HTR-8/SVneo (cell line): ENCODE data around the gene TMBIM1.
A peak's percentile ranks its signal among the peaks of the same experiment; 100 is the strongest.
"Not testable (repeated sequence)": the region's sequence is repeated elsewhere in the genome, so short reads cannot be mapped to it uniquely, and the experiment has no call there.

ENCODE experiments used
- DNase-seq: peaks from one replicate; pipeline ENCODE4 v3.0.0; 2011; ENCODE audit warnings: low spot score, mixed read lengths; ENCODE audit not compliant: insufficient read length
- FAIRE-seq: peaks from 2 replicates; lab custom pipeline; 2011; peaks lifted over from hg19 to GRCh38; lab: Jason Lieb, UNC

The TMBIM1 gene

DNA sequence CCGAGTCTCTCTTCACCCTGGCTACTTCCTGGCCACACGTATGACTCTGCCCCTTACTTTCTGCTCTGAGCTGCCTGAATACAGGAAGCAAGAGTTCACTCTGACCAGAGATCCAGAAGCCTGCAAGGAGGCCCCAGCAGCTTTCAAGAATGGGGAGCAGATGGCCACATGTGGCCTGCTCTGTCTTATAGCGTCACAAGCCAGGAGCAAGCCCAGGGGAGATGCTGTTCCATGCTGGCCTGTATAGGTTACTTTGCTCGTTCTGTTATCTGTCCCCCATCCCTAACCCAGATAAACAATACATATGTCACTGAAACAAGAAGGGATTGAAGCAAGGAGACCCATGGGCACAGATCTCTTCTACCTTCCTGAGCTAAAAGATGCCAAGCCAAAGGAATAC lies 17.7 kb downstream of the TMBIM1 start:
- FAIRE-seq (no peak), DNase-seq (no peak)

DNA sequence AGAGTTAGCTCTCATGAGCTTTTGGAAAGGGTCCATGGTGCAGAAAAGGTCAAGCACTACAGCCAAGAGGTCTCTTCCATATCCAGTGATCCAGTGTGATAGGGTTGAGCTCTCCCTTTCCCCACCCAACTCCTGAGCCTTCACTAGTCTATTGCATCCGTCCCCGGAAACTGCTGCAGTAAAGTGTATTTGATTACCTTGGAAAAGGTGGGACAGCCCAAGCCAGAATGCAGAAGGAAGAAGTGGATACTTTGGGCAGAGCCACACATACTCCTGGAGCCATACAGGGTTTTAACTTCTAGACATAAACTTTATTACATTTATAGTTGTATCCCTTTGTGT lies 18.4 kb downstream of the TMBIM1 start:
- DNase-seq (no peak), FAIRE-seq (no peak)

DNA sequence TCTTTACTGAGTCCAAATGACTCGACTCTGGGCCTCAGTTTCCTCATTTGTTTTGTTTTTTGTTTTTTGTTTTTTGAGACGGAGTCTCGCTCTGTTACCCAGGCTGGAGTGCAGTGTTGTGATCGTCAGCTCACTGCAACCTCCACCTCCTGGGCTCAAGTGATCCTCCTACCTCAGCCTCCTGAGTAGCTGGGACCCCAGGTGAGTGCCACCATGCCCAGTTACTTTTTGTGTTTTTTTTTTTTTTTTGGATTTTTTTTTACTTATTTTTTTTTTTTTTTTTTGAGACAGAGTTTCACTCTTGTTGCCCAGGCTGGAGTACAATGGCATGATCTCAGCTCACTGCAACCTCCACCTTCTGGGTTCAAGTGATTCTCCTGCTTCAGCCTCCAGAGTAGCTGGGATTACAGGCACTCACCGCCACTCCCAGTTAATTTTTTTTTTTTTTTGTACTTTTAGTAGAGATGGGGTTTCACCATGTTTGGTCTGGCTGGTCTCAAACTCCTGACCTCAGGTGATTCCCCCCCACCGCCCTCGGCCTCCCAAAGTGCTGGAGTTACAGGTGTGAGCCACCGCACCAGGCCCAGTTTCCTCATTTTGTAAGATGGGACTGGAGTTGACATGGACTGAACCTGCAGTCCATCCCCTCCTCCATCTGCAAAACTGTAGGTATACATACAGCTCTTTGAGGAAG lies 18.9 kb downstream of the TMBIM1 start:
- not testable (repeated sequence) for DNase-seq, FAIRE-seq

DNA sequence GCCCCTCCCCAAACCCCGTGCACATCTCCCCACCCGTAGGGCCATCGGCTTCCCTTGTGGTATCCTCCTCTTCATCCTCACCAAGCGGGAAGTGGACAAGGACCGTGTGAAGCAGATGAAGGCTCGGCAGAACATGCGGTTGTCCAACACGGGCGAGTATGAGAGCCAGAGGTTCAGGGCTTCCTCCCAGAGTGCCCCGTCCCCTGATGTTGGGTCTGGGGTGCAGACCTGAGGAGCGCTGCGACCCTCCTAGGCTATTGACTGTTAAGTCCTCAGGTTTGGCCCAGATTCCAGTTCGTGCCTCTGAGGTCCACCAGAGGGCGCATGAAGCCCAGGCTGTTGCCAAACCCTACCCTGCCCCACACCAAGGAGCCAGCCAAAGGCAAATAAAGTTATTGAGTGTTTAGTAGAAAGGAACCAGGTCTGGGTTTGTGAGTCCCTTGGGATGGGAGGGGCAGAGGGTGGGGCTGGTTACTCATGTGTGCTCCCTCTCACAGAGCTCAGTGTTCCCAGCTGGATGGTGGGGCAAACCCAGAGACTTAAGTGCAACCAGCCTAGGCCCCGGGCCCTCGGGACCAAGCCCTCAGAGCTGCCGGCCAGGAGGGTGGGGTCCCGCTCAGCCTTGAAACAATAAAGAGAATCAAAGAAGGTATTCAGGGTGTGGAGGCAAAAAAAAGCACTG lies 19.6 kb downstream of the TMBIM1 start:
- FAIRE-seq, result no peak
- peak; percentile 71 for DNase-seq

DNA sequence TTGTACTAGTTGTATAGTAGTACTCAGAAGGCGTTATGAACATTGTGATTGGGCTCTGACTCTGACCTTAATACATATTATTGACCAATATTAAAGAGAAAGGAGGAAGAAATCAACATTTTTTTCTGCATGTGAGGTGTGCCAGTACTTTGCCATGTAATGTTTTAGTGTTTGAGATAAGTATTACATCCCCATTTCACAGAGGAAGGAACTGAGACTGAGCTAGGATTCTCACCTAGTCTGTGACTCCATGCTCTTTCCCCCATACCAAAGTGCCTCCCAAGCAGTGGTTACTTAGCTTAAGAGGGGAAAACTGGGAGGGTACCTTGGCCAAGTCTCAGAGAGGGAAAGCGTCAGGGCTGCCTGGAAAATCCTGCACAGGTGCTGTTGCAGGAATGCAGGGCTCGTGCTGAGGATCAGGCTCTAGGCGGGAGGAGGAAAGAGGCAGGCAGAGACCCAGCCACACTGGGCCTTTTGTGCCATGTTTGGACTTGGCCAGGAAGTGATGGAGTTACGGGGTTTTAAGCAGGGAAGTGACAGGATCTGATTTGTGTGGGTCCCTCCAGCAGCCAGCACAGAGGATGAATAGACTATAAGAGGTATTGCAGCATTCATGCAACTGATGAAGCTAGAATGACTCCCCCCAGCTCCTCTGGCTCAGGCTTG lies 20.3 kb downstream of the TMBIM1 start:
- FAIRE-seq (no peak), DNase-seq (no peak)

DNA sequence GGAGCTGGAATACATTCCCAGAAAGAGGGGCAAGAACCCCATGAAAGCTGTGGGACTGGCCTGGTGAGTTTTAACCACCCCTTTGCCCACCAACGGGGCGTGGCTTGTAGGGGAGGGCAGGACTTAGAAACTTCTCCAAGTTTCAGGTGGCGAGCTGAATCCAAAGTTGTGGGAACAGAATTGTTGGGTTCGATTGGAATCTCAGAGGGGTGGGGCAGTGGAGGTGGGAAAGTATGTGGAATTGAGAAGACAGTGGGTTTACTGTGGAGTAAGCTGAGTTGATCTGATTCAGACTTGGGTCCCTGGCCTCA lies 20.9 kb downstream of the TMBIM1 start:
- no peak for DNase-seq
- no peak for FAIRE-seq

DNA sequence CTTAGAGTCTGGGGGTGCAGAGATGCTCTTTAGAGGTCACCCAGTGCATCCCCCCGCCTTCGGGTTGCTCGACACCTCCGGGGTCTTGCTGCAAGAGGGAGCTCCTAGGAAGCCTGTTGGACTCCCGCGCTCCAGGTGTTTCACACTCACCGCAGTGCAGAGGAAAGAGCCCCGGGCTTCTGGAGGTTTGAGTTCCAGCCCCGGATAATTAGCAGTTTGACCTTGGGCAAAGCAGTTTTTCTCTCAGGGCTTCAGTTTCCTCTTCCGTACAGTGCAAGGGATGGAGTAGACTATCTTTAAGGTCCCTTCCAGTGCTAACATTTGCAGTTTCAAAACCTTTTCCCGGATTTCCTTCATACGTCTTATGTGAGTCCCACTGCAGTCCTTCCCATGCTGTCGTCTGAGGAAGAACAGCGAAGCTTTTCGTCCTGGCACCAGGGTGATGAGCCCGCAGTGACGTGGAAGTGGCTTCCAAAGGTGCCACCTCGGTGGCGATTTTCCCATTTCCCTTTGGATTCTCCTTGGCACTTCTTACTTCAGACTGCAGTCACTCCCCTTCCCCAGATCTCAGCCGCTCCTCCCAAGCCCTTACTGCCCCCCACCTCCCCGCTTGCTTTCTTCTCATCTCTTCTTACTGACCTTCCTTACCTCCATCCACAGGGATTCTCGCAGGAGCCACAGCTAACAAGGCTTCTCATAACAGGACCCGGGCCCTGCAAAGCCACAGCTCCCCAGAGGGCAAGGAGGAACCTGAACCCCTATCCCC lies 21.4 kb downstream of the TMBIM1 start:
- FAIRE-seq (no peak), DNase-seq (no peak)

DNA sequence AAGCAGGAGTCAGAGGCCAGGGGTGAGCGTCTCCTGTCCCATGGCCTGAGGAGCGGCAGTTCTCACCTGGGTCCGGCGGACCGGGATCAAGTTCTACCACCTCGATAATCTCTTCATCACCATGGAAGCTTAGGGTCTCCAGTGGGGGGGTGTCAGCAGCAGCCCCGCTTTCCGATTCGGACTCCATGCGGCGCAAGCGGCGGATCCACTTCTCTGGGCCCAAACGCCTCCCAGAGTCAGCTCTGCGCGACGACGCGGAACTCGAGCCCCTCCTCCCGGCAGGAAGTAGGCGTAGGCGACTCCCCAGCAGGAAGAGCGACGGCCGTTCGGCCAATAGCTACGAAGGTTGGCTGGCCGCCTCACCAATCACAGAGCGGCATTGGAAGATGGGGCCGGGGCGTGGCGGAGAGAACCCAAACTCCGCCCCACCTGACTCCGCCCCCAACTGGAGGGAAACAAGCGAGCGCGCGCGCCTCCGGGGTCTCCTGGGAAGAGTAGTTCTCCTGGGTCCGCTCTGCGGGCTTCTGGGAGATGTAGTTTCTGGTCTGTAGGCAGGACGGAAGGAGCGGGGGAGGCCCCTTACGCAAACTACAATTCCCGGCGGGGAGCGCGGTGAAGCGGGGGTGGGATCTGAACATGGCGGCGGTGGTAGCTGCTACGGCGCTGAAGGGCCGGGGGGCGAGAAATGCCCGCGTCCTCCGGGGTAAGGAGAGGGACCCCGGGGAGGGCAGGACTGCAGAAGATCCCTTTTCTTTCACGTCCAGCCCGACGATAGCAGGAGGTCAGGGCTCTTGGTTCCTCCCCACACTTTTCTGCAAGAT lies 22.2 kb downstream of the TMBIM1 start, which contains the start of the genes AAMP and PNKD:
AAMP (minus strand) TSS at position 238 of the 821 bp plus-strand sequence; CDS start at position 187, 51 bp downstream.
PNKD (plus strand) TSS at position 620 of the 821 bp plus-strand sequence; CDS start at position 637, 17 bp downstream.
- DNase-seq (peak; percentile 99), FAIRE-seq (peak; percentile 94)

DNA sequence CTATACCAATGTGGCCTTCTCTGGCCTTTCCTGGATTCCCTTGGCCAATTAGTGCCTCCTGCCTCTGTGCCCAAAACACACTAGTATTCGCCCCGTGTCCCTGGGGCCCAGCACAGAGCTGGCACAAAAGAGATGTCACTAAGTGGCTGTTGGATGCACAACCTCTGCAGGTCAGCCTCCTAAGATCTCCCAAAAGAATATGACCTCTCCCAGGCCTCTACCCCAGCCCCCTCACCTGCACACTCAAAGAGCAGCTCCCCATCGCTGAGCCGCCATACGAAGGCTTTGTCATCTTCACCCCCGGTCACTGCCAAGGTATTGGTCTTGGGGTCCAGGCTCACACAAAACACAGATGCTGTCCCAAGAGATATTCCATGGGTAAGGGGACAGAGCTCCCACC lies 25.0 kb downstream of the TMBIM1 start:
- FAIRE-seq (no peak), DNase-seq (no peak)

DNA sequence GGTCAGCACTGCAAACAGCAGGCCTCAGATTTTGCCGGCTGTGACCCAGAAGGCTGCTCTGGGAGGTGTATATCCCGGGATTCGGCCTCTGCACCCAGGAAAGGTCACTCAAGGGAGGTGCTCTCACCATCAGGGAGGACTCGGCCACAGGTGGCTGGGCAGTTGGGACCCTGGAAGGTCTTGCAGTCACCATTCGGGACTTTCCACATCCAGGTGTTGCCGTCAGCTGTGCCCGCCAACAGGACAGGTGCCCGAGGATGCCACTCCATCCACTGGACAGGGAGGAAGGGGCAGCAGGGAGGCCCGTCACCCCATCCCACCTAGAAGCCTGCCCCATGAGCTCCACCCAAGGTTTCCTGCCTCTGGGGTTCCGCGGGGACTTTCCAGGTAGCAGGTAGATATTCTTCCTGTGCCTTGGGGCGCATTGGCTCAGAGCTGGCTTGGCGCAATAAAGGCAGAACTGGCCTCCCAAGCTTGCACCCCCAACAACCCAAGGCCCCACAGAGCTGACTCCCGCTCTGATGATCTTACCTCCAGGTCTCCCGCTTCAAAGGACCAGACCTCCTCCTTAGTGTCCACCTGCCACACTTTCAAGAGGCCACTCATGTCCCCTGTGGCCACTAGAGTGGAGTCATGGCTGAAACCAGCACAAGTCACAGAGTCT lies 25.9 kb downstream of the TMBIM1 start:
- no peak for DNase-seq
- no peak for FAIRE-seq

DNA sequence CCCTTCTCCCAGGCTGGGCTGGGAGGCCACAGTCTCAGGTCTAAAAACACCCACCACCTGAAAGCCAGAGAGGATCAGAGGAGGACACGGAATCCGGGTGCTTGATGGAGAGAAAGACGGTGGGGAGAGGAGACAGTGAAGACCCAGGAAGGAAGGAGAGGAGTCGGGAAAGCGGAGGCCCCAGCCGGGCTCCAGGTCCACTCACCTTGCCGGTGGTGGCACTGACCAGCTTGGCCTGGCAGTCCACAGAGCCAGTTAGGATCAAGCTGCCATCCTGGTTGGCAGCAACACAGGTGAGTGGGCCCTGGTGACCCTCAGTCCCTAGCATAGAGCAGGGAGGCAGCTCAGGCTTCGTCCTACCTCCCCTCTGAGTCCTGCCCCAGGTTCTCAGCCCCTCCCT lies 26.7 kb downstream of the TMBIM1 start:
- DNase-seq, result no peak
- no peak for FAIRE-seq

DNA sequence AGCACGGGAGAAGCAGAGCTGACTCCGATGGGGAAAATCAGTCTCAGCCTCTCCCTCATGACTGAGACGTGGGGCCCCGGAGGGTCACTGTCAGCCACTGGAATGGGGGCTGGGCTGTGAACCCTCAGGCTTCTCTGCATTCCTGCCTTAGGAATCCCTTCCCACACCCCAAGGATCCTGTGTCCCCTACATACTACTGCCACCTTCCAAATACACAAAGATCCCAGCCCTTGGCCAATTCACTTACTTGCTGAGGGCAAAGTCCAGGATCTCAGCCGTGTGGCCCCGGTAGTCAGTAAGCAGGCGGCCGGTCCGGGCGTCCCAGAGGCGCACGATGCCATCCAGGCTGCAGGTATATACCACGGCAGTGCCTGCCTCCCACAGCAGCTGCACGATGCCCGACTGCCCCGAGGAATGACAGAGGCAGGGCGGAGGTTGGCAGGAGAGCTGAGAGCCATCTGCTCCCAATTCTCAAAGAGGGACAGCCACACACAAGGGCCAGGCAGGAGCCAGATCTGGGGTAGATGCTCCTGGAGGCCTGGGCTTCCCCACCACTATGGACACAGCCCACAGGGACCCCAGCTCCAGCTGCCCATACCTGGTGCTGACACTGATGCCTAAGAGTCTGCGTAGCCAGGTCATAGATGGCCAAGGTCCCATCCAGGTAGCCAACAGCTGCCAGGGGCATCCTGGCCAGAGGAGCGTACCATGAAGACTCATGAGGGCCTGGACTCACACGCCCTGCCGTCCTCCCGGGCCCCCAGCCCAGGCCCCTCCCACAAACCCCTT lies 27.3 kb downstream of the TMBIM1 start:
- FAIRE-seq (no peak), DNase-seq (no peak)

DNA sequence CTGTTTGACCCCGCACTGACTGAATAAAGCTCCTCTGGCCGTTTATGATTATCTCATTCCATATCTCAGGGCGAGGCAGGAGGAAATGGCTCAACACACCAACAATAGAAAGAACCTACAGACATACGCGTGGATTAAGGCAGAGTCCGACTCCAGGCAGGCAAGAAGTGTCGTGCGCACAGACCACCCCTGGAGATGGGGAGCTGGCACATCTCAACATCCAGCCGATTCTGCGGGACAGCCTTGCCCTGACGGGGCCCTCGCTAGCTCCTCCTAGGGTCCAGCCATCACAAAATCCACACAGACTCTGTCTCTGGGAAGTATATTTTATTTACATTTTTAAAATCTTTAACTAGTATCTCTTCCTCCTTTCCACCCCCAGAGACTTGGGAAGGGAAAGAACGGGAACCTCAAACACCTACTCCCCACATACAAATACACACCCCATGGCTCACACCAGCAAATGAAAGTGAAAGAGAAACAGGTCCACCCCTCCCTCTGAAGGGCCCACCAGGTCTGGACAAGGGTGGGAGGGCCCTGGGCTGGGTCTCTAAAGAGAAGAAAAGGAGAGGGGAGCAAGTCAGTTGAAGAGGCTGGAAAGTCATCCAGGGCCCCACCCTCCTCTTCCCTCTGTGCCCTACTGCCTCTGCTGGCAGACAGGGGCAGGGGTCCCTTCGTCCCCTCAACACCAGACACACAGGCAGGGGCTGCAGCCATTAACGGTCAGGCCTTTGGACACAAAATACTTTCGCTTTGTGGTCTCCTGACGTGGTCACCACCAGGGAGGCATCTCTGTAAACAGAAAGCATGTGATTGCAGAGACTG lies 28.3 kb downstream of the TMBIM1 start:
- FAIRE-seq (no peak), DNase-seq (no peak)

DNA sequence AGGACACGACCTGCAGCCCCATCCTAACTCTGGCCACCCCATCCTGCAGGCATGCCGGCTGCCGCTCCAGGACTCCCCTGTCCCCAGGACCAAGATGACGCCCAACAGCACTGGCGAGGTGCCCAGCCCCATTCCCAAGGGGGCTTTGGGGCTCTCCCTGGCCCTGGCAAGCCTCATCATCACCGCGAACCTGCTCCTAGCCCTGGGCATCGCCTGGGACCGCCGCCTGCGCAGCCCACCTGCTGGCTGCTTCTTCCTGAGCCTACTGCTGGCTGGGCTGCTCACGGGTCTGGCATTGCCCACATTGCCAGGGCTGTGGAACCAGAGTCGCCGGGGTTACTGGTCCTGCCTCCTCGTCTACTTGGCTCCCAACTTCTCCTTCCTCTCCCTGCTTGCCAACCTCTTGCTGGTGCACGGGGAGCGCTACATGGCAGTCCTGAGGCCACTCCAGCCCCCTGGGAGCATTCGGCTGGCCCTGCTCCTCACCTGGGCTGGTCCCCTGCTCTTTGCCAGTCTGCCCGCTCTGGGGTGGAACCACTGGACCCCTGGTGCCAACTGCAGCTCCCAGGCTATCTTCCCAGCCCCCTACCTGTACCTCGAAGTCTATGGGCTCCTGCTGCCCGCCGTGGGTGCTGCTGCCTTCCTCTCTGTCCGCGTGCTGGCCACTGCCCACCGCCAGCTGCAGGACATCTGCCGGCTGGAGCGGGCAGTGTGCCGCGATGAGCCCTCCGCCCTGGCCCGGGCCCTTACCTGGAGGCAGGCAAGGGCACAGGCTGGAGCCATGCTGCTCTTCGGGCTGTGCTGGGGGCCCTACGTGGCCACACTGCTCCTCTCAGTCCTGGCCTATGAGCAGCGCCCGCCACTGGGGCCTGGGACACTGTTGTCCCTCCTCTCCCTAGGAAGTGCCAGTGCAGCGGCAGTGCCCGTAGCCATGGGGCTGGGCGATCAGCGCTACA lies 29.4 kb downstream of the TMBIM1 start:
- DNase-seq (no peak), FAIRE-seq (no peak)

DNA sequence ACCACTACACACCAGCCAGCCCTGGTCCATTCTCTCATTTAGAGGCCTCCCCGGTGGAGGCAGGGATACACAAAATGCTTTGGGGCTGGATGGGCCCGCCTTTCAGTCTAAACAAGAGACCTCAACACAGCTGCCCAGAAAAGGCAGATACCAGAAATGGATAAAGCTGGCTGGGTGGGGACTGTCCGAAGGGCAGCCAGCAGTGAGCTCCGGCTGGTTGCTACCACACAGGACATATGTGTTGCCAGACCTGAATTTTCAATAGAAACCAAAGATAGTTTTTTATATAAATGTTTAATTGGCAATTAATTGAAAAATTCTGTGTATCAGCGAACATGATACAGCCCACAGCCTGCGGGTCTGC lies 30.1 kb downstream of the TMBIM1 start:
- no peak for FAIRE-seq
- no peak for DNase-seq

DNA sequence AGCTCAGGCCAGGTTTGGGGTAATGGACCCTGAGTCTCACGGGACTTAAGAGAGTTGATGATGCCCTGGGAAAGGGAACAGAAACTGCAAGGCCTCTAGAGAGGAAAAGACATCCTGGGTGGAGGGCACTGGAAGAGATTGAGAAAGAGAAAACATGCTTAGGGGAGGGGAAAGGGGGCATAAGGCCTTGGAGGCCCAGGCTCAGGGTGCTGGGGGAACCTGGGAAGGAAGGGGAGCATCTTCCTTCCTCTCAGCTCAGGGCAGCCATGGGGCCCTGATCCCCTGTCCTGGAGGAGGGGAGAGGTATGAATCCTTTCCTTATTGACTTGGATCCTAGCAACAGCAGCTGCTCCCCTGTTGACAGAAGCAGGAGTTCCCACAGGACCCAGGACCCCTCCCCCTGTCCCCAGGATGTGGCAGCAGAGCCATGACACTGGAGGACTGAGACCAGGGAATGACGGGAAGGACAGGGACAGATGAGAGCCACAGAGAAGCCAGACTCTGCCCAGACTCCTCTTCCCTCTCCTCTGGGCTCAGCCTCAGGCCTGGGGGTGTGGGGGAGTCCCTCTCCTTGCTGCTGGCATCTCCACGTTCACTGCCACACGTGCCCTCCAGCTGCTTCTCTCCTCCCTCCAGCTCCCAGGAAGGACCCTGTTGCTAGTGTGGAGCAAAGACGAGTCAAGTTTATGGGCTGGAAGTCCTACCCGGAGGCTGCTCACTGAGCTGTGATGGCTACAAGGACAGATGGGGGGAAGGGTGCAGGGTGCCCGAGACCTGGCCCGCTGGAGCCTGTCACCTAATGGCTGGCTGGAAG lies 30.7 kb downstream of the TMBIM1 start:
- FAIRE-seq (no peak), DNase-seq (no peak)
